Measurements from ENCODE around the gene NMRK1. TPM values are rescaled to one million over a fixed set of nuclear protein-coding genes. Genes with fewer than 3 reads are reported as not detected.

NMRK1 gene
- total RNA-seq, 1 donor from 2014 or later, result 3.5 TPM

DNA sequence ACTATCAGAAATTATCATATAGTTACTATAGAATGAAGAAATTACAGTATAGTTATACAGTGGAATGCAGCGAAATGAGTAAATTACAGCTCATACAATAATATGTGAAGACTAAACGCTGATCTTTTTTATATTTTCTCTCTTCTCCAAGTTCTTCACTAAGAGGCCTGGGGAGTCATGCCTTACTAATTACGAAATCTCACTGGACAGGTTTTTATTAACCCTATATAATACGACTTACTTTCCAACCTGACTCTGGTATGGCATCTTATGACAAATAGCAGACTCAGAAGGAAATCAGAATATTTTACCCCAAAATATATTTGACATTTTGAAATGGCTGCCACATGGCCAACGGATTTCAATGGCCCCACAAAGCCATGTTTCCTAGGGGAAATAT, 68.9 kb downstream of the NMRK1 start:
- DNase-seq (ENCODE audit: low spot score, unreplicated experiment), result no peak
- H3K27ac Mint-ChIP-seq, result no peak overlapping the region
- TF ChIP-seq, protein P1, sequence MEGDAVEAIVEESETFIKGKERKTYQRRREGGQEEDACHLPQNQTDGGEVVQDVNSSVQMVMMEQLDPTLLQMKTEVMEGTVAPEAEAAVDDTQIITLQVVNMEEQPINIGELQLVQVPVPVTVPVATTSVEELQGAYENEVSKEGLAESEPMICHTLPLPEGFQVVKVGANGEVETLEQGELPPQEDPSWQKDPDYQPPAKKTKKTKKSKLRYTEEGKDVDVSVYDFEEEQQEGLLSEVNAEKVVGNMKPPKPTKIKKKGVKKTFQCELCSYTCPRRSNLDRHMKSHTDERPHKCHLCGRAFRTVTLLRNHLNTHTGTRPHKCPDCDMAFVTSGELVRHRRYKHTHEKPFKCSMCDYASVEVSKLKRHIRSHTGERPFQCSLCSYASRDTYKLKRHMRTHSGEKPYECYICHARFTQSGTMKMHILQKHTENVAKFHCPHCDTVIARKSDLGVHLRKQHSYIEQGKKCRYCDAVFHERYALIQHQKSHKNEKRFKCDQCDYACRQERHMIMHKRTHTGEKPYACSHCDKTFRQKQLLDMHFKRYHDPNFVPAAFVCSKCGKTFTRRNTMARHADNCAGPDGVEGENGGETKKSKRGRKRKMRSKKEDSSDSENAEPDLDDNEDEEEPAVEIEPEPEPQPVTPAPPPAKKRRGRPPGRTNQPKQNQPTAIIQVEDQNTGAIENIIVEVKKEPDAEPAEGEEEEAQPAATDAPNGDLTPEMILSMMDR (IDR thresholded peaks at IDR 0.05; ENCODE audit: unreplicated experiment), result no peak
- no peaks in the 10 kb centered on the region for H3K9me3 Mint-ChIP-seq (ENCODE audit: low read depth)
- peaks cover 12% of the 10 kb centered on the region for H3K36me3 Mint-ChIP-seq (ENCODE audit: insufficient read depth)
- H3K4me1 Mint-ChIP-seq (ENCODE audit: low read depth), result peaks cover 4% of the 10 kb centered on the region
- H3K4me3 Mint-ChIP-seq (ENCODE audit: low read depth), result no peak overlapping the region
- H3K27me3 Mint-ChIP-seq, result no peaks in the 10 kb centered on the region

DNA sequence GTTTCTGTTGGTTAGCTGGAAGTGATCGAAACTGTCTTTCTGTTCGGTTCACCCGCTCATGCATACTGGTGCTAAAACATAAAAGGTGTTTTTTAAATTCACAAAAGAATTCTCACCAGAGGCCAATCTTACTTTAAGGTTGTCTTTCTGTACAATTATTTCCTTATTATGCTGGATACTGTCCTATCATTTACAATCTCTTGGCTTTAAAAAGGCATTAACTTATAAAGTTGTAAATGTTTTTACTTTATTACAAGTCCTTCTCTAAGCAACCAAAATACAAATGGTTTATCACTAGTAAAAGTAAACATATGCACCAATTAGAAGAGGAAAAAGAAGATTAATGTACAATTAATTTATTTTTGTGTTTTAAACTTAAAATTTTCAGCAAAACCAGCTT, 70.6 kb downstream of the NMRK1 start:
- H3K27ac Mint-ChIP-seq, result no peak overlapping the region
- no peaks in the 10 kb centered on the region for H3K27me3 Mint-ChIP-seq
- TF ChIP-seq, protein P1 (IDR thresholded peaks at IDR 0.05; ENCODE audit: unreplicated experiment), result no peak
- H3K4me3 Mint-ChIP-seq (ENCODE audit: low read depth), result no peak overlapping the region
- H3K36me3 Mint-ChIP-seq (ENCODE audit: insufficient read depth), result peaks cover 14% of the 10 kb centered on the region
- H3K4me1 Mint-ChIP-seq (ENCODE audit: low read depth), result peaks cover 3% of the 10 kb centered on the region
- DNase-seq (ENCODE audit: low spot score, unreplicated experiment), result no peak
- no peaks in the 10 kb centered on the region for H3K9me3 Mint-ChIP-seq (ENCODE audit: low read depth)

DNA sequence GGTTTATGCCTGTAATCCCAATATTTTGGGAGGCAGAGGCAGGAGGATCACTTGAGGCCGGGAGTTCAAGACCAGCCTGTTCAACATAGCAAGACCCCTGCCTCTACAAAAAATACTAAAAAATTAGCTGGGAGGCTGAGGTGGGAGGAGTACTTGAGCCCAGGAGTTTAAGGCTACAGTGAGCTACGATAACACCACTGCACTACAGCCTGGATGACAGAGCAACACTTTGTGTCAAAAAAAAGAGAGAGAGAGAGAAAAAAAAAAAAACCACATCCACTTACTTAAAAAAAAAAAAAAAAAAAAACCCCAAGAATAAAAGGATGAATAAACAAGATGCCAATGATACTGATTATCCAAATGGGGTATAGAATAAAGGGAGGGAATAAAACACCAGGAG, 74.2 kb downstream of the NMRK1 start:
- peaks cover 5% of the 10 kb centered on the region for H3K4me1 Mint-ChIP-seq (ENCODE audit: low read depth)
- H3K27me3 Mint-ChIP-seq, result no peaks in the 10 kb centered on the region
- H3K4me3 Mint-ChIP-seq (ENCODE audit: low read depth), result no peak overlapping the region

More for the DNA sequence above, 74.2 kb downstream of the NMRK1 start:
- TF ChIP-seq, protein P1 (IDR thresholded peaks at IDR 0.05; ENCODE audit: unreplicated experiment), result no peak
- no peak for DNase-seq (ENCODE audit: low spot score, unreplicated experiment)
- Mint-ChIP-seq H3K9me3 (ENCODE audit: low read depth) (no peaks in the 10 kb centered on the region), H3K36me3 (ENCODE audit: insufficient read depth) (peaks cover 19% of the 10 kb centered on the region), H3K27ac (no peak overlapping the region)

Other genes starting within 250 kb of the NMRK1 start
- 0.10 and 0.20 TPM in 2 replicates for gene TRPM6, start 200.2 kb downstream of the NMRK1 start, total RNA-seq
- 4.8 and 5.1 TPM in 2 replicates for gene C9orf40, start 135.2 kb downstream of the NMRK1 start, total RNA-seq
- gene CARNMT1, start 59.9 kb downstream of the NMRK1 start, total RNA-seq, result 19.8 and 21.1 TPM in 2 replicates
- 9.8 and 10.7 TPM in 2 replicates for gene OSTF1, start 359 bp upstream of the NMRK1 start, total RNA-seq